GM08714 (cell line): ENCODE results near the gene STK25.

ENCODE experiments used
- H3K4me3 ChIP-seq: fragments of 200-500 bp; sonication (Bioruptor generic); 2 replicates; pipeline ENCODE4 v1.5.1; 2014; ENCODE audit warnings: mild to moderate bottlenecking, low read length, inconsistent platforms
- ZNF274 ChIP-seq: IDR thresholded peaks from 2 replicates; pipeline ENCODE4 v1.6.1; 2012; ENCODE audit warnings: mild to moderate bottlenecking, low read depth, low read length

Gene STK25

DNA sequence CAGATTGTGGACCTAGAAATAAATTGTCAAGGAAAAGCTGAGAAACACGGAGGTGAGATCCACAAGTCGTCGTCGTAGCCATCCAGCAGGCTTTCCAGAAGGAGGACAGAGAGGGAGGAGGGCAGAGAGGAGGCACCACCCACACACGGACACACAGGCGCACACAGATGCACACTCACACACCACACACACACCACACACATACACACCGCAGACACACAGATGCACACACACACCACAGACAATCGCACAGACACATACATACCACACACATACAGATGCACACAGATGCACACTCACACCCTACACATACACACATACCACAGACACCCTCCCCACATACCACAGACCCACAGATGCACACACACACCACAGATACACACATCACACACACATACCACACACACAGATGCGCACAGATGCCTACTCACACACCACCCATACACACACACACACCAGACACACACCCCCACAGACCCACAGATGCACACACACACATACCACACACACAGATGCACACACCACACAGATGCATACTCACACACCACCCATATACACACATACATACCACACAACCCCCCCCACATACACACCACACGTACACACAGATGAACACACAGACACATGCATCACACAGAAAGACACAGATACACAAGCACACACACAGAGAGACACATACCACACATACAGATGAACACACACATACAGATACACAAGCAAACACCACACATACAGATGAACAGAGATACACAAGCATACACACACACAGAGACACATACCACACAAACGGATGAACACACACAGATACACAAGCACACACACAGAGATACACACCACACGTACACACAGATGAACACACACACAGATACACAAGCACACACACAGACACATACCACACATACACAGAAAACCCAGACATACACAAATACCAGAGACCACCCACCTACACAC lies 37.4 kb upstream of the STK25 start:
- no peak for TF ChIP-seq ZNF274
- H3K4me3 ChIP-seq = no peak overlapping the region

DNA sequence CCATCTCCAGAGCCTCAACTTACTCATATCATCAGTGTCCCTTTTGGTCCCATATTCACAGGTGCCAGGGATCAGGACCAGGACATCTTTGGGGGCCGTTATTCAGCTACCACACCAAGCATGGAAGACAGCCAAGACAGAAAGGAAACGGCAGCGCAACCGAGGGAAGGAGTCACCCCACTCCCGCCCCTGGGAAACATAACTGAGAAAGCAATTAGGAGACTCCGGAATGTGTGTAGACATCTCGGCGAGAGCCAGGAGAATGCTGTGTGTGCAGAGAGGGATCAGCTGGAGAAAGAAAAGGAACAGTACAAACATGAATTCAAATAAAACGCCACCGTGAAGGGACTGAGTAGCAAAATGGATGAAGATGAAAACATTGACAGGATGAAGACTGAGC lies 36.7 kb upstream of the STK25 start:
- H3K4me3 ChIP-seq = no peak overlapping the region
- no peak for TF ChIP-seq ZNF274

DNA sequence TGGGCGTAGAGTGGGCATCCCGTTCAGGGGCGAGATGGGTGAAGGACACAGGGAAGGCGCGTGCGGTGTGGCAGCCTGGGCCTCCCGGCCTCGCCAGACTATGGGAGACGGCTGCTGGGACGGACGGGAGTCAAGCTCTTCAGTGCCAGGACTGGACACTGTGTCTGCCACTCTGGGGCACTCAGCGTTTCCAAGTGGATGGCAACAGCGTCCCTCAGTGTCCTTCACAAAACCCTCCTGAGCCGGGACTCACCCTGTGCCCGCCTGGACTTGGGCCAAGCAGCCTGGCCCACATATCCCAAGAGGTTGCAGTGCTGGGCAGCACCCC lies 33.9 kb upstream of the STK25 start:
- H3K4me3 ChIP-seq = no peak overlapping the region
- TF ChIP-seq ZNF274 = no peak

DNA sequence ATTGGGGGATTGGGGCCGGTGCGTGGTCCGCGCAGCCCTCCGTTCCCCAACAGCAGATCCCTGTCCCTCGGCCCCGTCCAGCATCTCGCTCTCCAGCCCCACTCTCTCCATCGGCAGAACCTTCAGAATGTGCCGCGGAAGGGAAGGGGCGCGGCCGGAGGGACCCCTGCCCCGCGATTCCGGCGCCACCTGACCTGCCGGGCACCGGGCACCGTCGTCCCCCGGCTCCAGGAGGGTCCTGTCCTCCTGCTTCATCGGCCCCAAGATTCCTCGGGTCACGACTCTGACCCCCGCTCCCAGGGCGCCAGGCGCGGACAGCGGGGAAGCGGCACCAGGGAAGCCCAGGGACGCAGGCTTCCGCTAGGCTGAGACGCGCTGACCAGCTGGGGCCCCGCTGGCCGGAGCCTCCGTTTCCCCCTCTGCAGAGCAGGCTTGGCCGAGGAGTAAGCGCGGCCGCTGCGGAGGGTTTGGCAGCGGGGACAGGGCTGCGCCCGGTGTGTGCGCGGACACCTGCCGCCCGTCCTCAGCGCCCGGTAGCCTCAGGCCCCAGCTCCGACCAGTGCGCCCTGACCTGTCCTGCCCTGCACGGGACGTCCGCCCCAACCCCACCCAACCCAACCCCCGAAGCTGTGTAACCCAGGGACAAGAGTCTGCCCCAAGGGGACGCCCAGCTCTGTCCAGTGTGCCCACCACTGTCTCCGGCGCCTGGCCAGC lies 33.3 kb upstream of the STK25 start:
- TF ChIP-seq ZNF274 = no peak

DNA sequence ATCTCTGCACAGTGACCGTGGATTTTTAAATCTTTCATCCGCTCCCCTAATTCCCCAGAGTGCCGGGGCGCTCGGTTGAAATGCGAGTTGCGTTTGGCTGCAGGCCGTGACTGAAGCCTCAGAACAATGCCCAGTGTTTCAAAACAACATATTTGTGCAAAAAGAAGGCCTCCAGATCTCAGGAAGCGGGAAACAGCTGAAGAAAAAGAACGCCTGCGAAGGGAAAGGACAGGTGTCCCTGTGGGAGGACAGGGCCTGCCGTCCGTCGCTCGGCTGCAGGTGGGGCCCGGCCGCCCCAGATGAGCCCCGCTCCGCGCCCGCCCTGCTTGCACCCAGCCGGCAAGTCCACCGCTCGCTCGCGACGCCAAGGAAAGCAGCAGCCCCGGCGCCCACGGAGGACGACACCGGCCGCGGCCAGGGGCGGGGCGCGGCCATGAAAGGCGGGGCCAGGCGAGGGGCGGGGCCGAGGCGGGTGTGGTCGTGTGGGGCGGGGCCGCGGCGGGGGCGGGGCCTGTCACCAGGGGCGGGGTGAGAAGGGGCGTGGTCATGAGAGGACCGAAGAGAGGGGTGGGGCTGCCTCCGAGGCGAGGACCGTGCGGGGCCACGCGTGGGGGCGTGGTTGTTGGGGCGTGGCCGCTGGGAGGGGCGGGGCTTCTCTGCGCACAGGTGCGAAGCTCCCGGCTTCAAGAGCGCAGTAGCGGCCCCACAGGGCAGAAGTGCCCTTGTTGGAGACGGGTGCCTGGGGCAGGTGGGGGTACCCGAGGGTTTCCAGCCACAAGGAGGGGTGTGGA lies 32.6 kb upstream of the STK25 start:
- no peak overlapping the region; the same call in 1 of the 2 replicates for H3K4me3 ChIP-seq
- no peak for TF ChIP-seq ZNF274

More for the DNA sequence above, 33.3 kb upstream of the STK25 start:
- H3K4me3 ChIP-seq = no peak overlapping the region

DNA sequence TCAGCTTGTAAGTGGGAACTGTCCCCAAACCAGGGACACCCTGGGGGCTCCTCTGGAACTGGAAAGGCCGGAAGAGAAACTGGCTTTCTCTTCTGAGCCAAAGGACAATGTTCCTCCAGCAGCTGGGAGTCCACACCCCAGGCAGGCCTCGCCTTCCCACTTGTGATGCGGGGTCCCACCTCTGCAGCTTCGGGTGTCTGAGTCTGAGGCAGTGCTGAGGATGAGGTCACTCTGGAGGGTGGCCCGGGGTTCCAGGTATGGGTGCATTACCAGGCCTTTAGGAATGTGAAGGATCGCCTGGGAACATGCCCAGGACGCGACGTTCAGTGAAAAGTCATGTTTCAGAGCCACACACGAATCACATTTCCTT lies 32.0 kb upstream of the STK25 start:
- TF ChIP-seq ZNF274 = no peak
- no peak overlapping the region for H3K4me3 ChIP-seq

DNA sequence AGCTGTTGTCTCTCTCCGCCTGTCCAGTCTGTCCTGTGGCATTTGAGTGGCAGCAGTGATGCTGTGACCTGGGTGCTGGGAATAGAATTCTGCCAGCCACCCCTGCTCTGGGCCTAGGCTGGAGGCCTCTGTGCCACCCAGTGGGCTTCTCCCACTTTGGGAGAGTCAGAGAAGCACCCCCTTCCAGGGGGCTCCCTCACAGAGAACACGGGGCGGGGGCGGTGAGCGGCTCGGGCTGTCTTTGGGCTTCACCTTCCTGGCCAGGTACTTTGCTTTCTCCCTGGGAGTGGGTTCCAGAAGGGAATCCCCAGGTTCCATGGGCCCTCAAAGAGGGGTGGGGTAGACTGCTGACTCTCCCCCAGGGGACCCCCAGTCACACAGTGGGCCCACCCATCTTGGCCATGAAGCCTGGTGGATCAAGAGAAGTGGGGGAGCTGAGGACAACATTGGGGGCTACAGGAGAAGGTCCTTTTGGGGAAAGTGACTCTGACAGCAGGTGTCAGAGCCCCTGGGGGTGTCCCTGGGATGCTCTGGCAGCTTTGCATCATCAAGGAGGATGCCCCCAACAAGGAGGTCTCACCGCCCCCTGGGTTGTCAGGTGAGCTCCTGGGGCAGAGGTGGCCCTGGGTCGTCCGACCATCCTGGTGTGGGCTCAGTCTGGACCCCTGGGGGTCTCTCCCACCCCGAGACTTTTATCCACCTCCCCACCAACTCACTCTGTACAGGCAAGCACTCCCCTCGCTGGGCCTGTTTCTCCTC lies 31.4 kb upstream of the STK25 start:
- no peak overlapping the region for H3K4me3 ChIP-seq
- no peak for TF ChIP-seq ZNF274

DNA sequence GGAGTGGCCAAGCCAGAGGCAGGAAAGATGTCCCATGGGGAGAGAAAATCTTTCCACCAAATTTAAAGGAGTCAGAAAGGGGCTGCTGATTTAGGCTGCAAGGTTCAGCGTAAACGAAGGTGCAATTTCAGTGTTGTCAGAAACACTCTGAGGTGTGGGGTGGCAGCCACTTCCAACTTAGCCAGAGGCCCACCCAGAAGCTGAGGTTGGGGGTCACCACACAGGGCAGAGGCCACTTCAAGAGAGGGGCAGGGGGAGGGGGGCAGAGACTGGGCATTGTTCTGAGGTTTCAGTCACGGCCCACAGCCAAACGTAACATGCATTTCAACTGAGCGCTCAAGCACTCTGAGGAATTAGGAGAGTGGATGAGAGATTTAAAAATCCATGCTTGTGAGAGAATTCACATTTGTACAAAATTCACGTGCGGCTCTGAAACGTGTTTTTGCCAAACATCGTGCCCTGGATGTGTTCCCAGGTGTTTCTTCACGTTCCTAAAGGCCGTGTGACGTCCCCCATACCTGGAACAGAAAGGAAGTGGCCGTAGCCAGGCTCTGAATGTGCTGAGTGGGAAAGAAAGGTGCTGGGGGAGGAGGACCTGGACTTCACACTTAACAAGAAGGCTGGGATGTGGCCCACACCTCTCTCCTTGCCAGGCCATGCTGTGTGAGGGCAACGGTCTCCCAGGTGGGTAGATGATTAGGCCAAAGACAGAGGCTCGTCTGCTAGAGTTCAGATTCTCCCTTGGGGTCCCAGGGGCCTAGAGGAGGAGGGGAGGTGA lies 30.6 kb upstream of the STK25 start:
- no peak overlapping the region for H3K4me3 ChIP-seq
- TF ChIP-seq ZNF274 = no peak

DNA sequence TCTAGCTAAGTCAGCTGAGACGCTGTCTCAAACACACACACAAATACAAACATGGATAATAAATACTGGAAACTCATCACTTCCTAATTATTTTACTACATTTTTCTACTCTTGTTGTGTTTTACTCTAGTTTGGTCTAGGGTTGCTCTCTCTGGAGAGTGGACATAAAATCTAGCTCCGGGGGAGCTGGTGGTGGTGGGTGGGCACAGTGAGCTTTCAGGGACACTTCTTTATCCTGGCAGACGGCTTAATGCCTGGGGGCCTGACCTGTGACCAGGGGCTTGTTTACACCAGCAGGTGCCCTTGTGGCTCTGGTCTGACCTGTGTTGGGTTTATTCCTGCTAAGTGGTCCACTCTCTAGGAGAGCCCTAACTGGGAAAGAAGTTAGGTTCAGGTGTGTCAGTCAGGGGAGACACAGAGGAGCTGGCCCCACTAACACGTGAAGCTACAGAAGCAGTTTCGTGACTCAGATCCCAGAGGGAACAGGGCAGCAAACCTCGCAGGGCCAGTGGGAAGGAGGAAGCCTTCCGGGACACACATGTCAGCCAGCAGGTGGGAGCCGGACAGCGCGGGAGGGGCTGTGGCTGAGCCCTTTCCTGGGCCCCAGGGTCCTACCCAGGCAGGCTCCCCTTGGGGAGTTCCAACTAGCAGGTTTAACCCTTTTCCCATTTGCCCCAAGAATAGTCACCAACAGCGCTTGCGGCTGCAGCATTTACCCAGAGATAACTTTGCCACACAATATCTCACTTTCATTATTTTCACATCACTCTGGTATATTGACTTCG lies 27.7 kb upstream of the STK25 start:
- H3K4me3 ChIP-seq = no peak overlapping the region
- TF ChIP-seq ZNF274 = no peak

DNA sequence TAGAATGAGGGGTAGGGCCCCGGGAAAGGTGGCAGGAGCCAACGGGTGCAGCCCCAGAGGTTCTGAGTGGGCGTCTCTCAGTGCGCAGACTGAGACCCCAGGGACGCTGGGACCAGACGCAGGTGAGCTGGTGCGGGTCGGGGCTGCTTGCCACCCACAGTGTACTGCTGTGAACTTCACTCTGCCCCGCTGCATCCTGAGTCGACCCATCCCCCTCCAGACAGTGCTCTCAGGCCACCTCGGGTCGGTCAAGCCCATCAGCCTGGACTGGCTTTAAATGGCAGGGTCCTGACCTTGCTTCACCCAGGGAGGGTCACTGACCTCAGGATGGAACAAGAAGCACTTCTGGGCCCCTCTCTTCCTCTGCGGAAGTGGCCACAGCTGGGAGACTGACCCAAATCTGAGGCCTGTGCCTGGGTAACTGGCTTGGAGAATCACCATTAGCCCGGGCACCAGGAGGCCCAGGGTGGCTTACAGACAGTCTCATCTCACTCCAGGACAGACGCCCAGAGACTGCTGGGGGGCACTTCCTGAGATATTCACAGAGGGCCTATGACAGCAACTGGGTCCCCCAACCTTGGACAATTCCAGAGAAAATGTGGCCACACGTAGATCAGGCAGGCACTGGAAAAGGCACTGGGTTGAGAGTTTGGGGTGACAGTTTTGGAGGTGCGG lies 26.5 kb upstream of the STK25 start:
- TF ChIP-seq ZNF274 = no peak
- H3K4me3 ChIP-seq = no peak overlapping the region

DNA sequence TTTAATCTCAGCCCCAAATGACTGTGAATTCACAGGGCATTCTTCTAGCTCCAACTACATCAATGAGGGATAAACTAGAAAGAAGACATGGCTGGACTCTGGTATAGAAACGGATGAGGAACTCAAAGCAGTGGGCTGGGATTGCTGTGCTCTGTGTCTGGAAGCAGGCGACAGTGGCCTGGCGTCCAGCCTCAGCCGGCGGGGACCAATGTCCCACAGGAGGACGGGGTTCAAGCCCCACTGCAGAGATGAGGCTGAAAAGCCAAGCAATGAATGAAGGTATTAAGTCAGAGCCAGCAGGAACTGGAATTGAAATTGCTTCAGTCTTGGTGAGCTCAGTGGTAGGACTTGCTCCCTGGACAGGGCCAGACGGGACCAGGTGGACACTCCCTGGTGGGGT lies 25.9 kb upstream of the STK25 start:
- TF ChIP-seq ZNF274 = no peak

More for the DNA sequence above, 25.9 kb upstream of the STK25 start:
- no peak overlapping the region for H3K4me3 ChIP-seq
